HepG2 (cell line): ENCODE measurements around the gene EIF3B. TPM values are rescaled to one million over a fixed set of nuclear protein-coding genes. Genes with fewer than 3 reads are reported as not detected.

Experiments
- AGO2 ChIP-seq: fragments of 200-400 bp; formaldehyde crosslinking; optimal IDR thresholded peaks from 2 replicates; pipeline ENCODE3; 2017; ENCODE audit warnings: mild to moderate bottlenecking, low read depth, low read length, moderate library complexity
- DMAP1 ChIP-seq: IDR thresholded peaks from 2 replicates; pipeline ENCODE4 v1.6.1; 2016
- GATAD2A ChIP-seq: IDR thresholded peaks from 2 replicates; pipeline ENCODE4 v1.6.1; 2016
- HDAC2 ChIP-seq: sonication (generic); formaldehyde crosslinking; IDR thresholded peaks from 2 replicates; pipeline ENCODE4 v1.4.0; 2020; ENCODE audit warnings: missing genetic modification reagents
- KAT8 ChIP-seq: IDR thresholded peaks from 2 replicates; pipeline ENCODE4 v1.6.1; 2016; ENCODE audit warnings: missing genetic modification reagents, missing compliant biosample characterization
- MIXL1 ChIP-seq: IDR thresholded peaks from 2 replicates; pipeline ENCODE4 v1.6.1; 2016
- RAD21 ChIP-seq: fragments of 450-650 bp; formaldehyde crosslinking; IDR thresholded peaks from 2 replicates; pipeline ENCODE4 v1.5.0; 2020; ENCODE audit warnings: mild to moderate bottlenecking
- SOX5 ChIP-seq: IDR thresholded peaks from 2 replicates; pipeline ENCODE4 v1.6.1; 2016; ENCODE audit warnings: borderline replicate concordance
- ZNF652 ChIP-seq: IDR thresholded peaks from 2 replicates; pipeline ENCODE4 v1.6.1; 2016; ENCODE audit warnings: low read depth, borderline replicate concordance
- polyA plus RNA-seq, 8 experiments: library from polyadenylated mRNA; depleted of rRNA in 3 of 8; stranded (reverse) in 7 of 8; unstranded in 1 of 8; fragments of >200 nt; fragmentation: Illumina TruSeq in 4 of 8; extraction: Trizol in 4 of 8; gene quantifications; 2 replicates each; pipeline versions ENCODE4 v1.2.1 to v1.2.3, GENCODE V29; 2011 to 2016; ENCODE audit warnings: low read depth in 4 of 8, missing spikeins in 1 of 8, mixed read lengths in 1 of 8; ENCODE audit not compliant: insufficient read depth in 1 of 8
- total RNA-seq, 5 experiments: library from RNA; depleted of rRNA; stranded (reverse); fragments of >200 nt; fragmentation: Illumina TruSeq; extraction: Trizol; gene quantifications; 2 replicates each; pipeline ENCODE4 v1.2.3, GENCODE V29; 2016; ENCODE audit warnings: low read depth in 1 of 5
- TF ChIP-seq, protein P1 (sequence below): sonication (generic); formaldehyde crosslinking; IDR thresholded peaks from 2 replicates; pipeline ENCODE4 v1.5.1; 2020; ENCODE audit warnings: mild to moderate bottlenecking, missing genetic modification reagents, moderate library complexity
- TF ChIP-seq, protein P2 (sequence below): IDR thresholded peaks from 2 replicates; pipeline ENCODE4 v1.6.1; 2016; ENCODE audit warnings: missing compliant biosample characterization, missing genetic modification reagents, borderline replicate concordance

Gene EIF3B
- total and polyA plus RNA-seq, 2 of the 13 experiments (the other 11 are each of a cell fraction or from before 2014, with no cell fraction given): 92.2 to 241 TPM

DNA sequence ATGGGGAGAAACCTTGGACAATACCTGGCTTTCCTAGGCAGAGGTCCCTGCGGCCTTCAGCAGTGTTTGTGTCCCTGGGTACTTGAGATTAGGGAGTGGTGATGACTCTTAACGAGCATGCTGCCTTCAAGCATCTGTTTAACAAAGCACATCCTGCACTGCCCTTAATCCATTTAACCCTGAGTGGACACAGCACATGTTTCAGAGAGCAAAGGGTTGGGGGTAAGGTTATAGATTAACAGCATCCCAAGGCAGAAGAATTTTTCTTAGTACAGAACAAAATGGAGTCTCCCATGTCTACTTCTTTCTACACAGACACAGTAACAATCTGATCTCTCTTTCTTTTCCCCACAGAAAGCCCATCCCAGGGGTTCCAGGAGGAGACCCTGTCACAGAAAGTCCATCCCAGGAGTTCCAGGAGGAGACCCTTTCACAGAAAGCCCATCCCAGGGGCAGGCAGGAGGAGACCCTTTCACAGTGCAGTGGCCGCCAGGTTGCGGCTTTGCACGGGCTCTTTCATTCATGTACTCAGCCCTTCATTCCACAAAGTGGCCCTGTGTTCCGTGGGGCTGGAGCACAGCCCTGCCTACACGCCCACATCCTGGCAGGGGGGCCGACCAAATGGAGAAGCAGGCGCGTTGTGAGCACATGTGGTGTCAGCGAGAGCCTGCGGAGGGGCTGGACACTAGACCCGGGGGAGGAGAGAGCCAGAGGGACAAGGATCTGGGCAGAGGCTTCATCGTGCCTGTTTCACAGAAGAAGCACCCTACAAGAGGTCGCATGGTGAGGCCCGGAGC is 35.6 kb downstream of the EIF3B start (continued):
- TF ChIP-seq KAT8 (CRISPR knock-in tag) (0 out of 2 replicates have a peak, but pooled peaks have one; percentile 40), DMAP1 (CRISPR knock-in tag) (0 out of 2 replicates have a peak, but pooled peaks have one; percentile 24), RAD21 (peak; percentile 27; the same call in 1 of the 2 replicates), ZNF652 (peak; percentile 90), HDAC2 (CRISPR knock-in tag) (0 out of 2 replicates have a peak, but pooled peaks have one; percentile 24), SOX5 (CRISPR knock-in tag) (0 out of 2 replicates have a peak, but pooled peaks have one; percentile 22), AGO2 (peak; percentile 50), MIXL1 (CRISPR knock-in tag) (peak; percentile 70; the same call in 1 of the 2 replicates), GATAD2A (0 out of 2 replicates have a peak, but pooled peaks have one; percentile 23)
- TF ChIP-seq, protein P1, sequence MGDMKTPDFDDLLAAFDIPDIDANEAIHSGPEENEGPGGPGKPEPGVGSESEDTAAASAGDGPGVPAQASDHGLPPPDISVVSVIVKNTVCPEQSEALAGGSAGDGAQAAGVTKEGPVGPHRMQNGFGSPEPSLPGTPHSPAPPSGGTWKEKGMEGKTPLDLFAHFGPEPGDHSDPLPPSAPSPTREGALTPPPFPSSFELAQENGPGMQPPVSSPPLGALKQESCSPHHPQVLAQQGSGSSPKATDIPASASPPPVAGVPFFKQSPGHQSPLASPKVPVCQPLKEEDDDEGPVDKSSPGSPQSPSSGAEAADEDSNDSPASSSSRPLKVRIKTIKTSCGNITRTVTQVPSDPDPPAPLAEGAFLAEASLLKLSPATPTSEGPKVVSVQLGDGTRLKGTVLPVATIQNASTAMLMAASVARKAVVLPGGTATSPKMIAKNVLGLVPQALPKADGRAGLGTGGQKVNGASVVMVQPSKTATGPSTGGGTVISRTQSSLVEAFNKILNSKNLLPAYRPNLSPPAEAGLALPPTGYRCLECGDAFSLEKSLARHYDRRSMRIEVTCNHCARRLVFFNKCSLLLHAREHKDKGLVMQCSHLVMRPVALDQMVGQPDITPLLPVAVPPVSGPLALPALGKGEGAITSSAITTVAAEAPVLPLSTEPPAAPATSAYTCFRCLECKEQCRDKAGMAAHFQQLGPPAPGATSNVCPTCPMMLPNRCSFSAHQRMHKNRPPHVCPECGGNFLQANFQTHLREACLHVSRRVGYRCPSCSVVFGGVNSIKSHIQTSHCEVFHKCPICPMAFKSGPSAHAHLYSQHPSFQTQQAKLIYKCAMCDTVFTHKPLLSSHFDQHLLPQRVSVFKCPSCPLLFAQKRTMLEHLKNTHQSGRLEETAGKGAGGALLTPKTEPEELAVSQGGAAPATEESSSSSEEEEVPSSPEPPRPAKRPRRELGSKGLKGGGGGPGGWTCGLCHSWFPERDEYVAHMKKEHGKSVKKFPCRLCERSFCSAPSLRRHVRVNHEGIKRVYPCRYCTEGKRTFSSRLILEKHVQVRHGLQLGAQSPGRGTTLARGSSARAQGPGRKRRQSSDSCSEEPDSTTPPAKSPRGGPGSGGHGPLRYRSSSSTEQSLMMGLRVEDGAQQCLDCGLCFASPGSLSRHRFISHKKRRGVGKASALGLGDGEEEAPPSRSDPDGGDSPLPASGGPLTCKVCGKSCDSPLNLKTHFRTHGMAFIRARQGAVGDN (CRISPR knock-in tag): peak; percentile 79
- TF ChIP-seq, protein P2, sequence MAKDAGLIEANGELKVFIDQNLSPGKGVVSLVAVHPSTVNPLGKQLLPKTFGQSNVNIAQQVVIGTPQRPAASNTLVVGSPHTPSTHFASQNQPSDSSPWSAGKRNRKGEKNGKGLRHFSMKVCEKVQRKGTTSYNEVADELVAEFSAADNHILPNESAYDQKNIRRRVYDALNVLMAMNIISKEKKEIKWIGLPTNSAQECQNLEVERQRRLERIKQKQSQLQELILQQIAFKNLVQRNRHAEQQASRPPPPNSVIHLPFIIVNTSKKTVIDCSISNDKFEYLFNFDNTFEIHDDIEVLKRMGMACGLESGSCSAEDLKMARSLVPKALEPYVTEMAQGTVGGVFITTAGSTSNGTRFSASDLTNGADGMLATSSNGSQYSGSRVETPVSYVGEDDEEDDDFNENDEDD (CRISPR knock-in tag): 0 out of 2 replicates have a peak, but pooled peaks have one; percentile 20
